GM10266 (cell line): Measurements from ENCODE around the gene ELK3.
A peak's percentile ranks its signal among the peaks of the same experiment; 100 is the strongest.

Experiments used
- DNase-seq: peaks from one replicate; pipeline ENCODE4 v3.0.0; 2012; ENCODE audit errors: extremely low spot score
- CTCF ChIP-seq: IDR thresholded peaks from 2 replicates; pipeline ENCODE4 v1.5.1; 2012; ENCODE audit warnings: mild to moderate bottlenecking, low read depth; ENCODE audit not compliant: control insufficient read depth, insufficient read depth; ENCODE audit errors: missing control alignments

Gene ELK3

DNA sequence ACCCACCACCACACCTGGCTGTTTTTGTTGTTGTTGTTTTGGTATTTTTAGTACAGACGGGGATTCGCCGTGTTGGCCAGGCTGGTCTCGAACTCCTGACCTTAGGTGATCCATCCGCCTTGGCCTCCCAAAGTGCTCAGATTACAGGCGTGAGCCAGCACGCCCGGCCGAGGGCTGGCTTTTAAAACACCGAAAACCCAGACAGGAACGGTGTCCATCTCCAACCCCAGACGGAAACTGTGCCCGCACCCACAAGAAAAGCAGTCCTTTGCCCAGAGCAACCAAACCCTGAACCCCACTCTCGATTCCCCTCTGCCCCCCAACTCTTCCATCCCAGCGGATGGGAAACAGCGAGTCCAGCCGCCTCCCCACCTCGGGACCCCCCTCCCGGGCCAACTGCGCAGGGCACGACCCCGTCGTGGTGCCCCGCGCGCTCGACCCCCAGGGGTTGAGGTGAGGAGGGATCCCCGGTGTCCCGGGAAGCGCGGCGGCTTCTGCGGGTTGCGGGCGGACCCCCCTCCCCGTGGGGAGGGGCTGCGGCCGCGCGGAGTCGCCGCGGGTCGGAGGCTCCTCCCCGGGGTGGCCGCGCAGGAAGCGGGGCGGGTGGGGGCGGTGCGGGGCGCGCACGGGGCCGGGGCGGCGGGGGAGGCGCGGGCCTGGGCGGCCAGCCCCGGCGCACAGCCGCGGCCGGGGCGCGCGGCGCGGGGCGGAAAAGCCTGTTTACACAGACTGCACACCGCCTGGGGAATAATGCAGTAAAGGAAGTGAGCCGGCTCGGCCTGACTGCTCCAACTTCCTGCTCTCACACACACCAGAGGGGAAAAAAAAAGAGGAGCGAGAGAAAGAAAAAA is at the start of gene ELK3:
ELK3 (plus strand) TSS at position 651 of the 851 bp plus-strand sequence.
- TF ChIP-seq CTCF, result no peak
- peak; percentile 79 for DNase-seq

DNA sequence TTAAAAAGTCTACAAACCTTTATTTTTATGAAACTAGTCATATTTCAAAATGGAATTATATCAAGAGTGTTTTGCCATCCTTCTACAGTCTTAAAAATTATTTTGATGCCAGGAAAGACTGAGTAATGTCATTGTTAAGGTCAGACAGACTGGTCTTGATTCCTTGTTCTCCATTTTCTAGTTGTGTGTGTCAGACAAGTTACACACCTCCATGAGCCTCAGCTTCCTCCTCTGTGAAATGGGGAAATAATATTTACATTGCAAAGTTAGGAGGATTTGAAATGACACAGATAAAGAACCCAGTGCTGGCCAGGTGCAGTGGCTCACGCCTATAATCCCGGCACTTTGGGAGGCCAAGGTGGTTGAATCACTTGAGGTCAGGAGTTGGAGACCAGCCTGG is 47.4 kb upstream of the ELK3 start:
- no peak for DNase-seq
- TF ChIP-seq CTCF, result no peak

- TF ChIP-seq CTCF, result no peak
- DNase-seq, result no peak
These were observed 43.7 kb upstream of the ELK3 start for GRCh38 chr12:96150442-96150841.

DNA sequence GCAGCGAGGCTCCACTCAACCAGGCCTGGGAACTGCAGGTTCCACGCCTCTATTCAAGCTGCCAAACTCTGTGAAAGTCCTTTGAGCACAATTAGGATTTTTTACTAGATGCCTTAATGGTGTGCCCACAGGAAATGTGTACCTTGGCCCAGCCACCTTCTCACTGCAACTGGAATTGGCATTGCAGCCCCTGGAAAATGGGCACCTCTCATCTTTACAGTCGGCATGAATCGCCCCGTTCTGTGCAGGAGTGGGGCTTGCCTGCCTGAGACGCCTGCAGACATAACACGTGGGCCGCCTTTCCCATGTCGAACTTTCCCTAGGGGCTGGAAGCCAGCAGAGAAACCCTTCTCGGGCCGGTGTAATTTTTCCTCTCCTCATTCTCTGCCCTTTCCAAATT is 42.0 kb upstream of the ELK3 start:
- TF ChIP-seq CTCF, result no peak
- no peak for DNase-seq

DNA sequence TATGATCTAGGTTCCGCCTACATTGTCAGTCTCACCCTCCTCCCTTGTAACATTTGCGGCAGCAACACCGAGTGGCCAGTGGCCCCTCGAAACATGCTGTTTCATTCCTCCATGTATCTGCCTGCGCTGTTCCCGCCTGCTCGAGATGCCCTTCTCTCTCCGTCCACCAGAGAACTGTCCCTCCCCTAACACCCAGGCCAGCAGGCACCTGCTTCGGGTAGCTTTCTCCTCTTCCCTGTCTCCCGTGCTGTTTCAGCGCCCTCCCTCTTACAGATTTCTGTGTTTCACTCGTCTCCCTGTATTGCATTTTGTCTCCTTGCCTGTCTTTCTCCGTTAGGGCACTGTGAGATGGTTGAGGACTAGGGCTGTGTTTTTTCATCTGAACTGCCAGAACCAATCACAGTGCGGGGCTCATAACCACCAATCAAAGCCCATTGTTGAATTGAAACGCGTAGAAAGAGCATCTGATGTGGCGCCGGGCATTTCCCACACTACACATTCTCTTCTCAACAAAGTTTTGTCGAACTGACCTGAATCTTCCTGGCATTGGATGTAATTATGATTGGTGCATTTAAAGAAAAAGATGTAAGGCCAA is 40.9 kb upstream of the ELK3 start:
- DNase-seq, result no peak
- no peak for TF ChIP-seq CTCF

- TF ChIP-seq CTCF, result no peak
- DNase-seq, result no peak
These were observed 39.0 kb upstream of the ELK3 start for GRCh38 chr12:96155181-96155580.

GRCh38 chr12:96155781-96156180 is 38.4 kb upstream of the ELK3 start:
- no peak for DNase-seq
- no peak for TF ChIP-seq CTCF
